GM12878 (cell line): ENCODE data around the gene DNAH8.

Experiments
- CBX5 ChIP-seq: sonication (generic); IDR thresholded peaks from 2 replicates; pipeline ENCODE4 v1.6.1; 2016; ENCODE audit warnings: low read depth, moderate library complexity, mild to moderate bottlenecking, inconsistent platforms
- CTCF ChIP-seq, 3 experiments: IDR thresholded peaks in 2 of 3; conservative IDR thresholded peaks in 1 of 3; 2 replicates each; pipeline ENCODE4 v1.5.1; 2011; ENCODE audit warnings: low read depth in 3 of 3, low read length in 3 of 3, mild to moderate bottlenecking in 3 of 3, control low read depth in 2 of 3, moderate library complexity in 2 of 3, inconsistent platforms in 1 of 3, mixed read lengths in 1 of 3; ENCODE audit not compliant: control insufficient read depth in 2 of 3, insufficient read depth in 1 of 3; ENCODE audit errors: extremely low read depth in 1 of 3
- MAX ChIP-seq: IDR thresholded peaks from 2 replicates; pipeline ENCODE4 v1.6.1; 2012; ENCODE audit warnings: low read depth, low read length, improper control_type of control experiment
- RAD21 ChIP-seq: IDR thresholded peaks from 2 replicates; pipeline ENCODE4 v1.6.1; 2011; ENCODE audit warnings: mild to moderate bottlenecking, low read depth, low read length, moderate library complexity; ENCODE audit not compliant: insufficient read depth
- ZBED1 ChIP-seq: IDR thresholded peaks from 2 replicates; pipeline ENCODE4 v1.6.1; 2016; ENCODE audit warnings: borderline replicate concordance
- ZSCAN29 ChIP-seq: fragments of 450-650 bp; IDR thresholded peaks from 2 replicates; pipeline ENCODE4 v1.6.1; 2017; ENCODE audit warnings: mild to moderate bottlenecking, moderate library complexity
- TF ChIP-seq, protein P1 (sequence below): IDR thresholded peaks from 2 replicates; pipeline ENCODE4 v1.6.1; 2012; ENCODE audit warnings: low read depth, low read length, improper control_type of control experiment

DNA sequence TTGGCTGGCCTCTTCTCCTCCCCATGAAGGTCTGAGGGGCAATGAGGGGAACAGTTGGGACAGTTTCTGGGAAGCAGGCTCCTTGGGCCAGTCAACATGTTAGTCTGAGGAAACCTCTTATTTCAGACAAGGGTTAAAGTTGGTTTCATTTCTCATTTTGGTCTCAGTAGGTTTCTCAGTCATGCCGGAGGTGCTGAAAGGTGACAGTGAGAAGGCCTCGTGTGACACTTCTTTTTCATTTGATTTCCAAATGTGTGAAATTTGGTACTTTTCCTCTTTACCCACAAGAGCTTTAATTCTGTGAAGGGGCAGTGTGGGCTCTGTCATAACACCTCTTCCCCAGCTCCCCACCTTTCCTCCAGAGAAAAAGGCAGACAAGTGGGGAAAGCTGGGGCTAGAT, 326.0 kb downstream of the DNAH8 start:
- TF ChIP-seq MAX (no peak), CBX5 (no peak), ZSCAN29 (no peak), ZBED1 (no peak), RAD21 (no peak), CTCF (IDR thresholded peaks at IDR 0.05 in 2 of 3, conservative IDR thresholded peaks at IDR 0.05 in 1 of 3; ENCODE audit: control insufficient read depth in 2 of 3, extremely low read depth in 1 of 3, insufficient read depth in 1 of 3, low read depth in 3 of 3, low read length in 3 of 3) (no peak)
- TF ChIP-seq, protein P1, sequence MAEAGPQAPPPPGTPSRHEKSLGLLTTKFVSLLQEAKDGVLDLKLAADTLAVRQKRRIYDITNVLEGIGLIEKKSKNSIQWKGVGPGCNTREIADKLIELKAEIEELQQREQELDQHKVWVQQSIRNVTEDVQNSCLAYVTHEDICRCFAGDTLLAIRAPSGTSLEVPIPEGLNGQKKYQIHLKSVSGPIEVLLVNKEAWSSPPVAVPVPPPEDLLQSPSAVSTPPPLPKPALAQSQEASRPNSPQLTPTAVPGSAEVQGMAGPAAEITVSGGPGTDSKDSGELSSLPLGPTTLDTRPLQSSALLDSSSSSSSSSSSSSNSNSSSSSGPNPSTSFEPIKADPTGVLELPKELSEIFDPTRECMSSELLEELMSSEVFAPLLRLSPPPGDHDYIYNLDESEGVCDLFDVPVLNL = no peak
